Liver (tissue), 9 donors: ENCODE results near the gene ACTL8. TPM values are rescaled to one million over a fixed set of nuclear protein-coding genes. Genes with fewer than 3 reads are reported as not detected.

Source experiments
- DNase-seq: peaks from one replicate; pipeline ENCODE4 v3.0.0-alpha.2; 2017; ENCODE audit warnings: low spot score
- H3K27ac ChIP-seq, 2 donors: one replicate each; pipeline ENCODE4 v1.7.0; 2013; ENCODE audit warnings: inconsistent platforms in 2 of 2, low read length in 2 of 2, control low read depth in 1 of 2, low read depth in 1 of 2, mild to moderate bottlenecking in 1 of 2
- H3K27me3 ChIP-seq, 4 donors: one replicate each; pipeline versions ENCODE4 v1.6.1 to v1.7.0; 2013; ENCODE audit warnings: low read length in 3 of 4, inconsistent platforms in 1 of 4, mild to moderate bottlenecking in 1 of 4, moderate library complexity in 1 of 4; ENCODE audit not compliant: control insufficient read depth in 4 of 4, insufficient read depth in 4 of 4
- H3K36me3 ChIP-seq, 4 donors: one replicate each; pipeline versions ENCODE4 v1.6.1 to v1.7.0; 2013; ENCODE audit warnings: low read length in 3 of 4, mild to moderate bottlenecking in 3 of 4, low read depth in 1 of 4, moderate library complexity in 1 of 4; ENCODE audit not compliant: control insufficient read depth in 4 of 4, insufficient read depth in 3 of 4
- H3K4me1 ChIP-seq, 4 donors: one replicate each; pipeline versions ENCODE4 v1.6.1 to v1.7.0; 2013; ENCODE audit warnings: low read length in 3 of 4, mild to moderate bottlenecking in 3 of 4, moderate library complexity in 1 of 4; ENCODE audit not compliant: control insufficient read depth in 4 of 4, insufficient read depth in 4 of 4
- H3K4me3 ChIP-seq, 3 donors: one replicate each; pipeline versions ENCODE4 v1.6.1 to v1.7.0; 2013; ENCODE audit warnings: low read length in 3 of 3, control low read depth in 1 of 3, low read depth in 1 of 3, mild to moderate bottlenecking in 1 of 3
- H3K9ac ChIP-seq, 2 donors: one replicate each; pipeline ENCODE4 v1.7.0; 2013; ENCODE audit warnings: low read length in 2 of 2, mild to moderate bottlenecking in 2 of 2, moderate library complexity in 2 of 2, control low read depth in 1 of 2, low read depth in 1 of 2
- H3K9me3 ChIP-seq, 4 donors: one replicate each; pipeline versions ENCODE4 v1.6.1 to v1.7.0; 2013; ENCODE audit warnings: low read length in 3 of 4; ENCODE audit not compliant: control insufficient read depth in 4 of 4
- ATF3 ChIP-seq: IDR thresholded peaks from 2 replicates; pipeline ENCODE4 v1.6.1; 2016; ENCODE audit warnings: antibody characterized with exemption
- CTCF ChIP-seq: fragments of 150-350 bp; IDR thresholded peaks from 2 replicates; pipeline ENCODE4 v1.5.1; 2017; ENCODE audit warnings: improper control_type of control experiment, low read depth, low read length; ENCODE audit not compliant: missing input control
- EGR1 ChIP-seq, 2 donors: IDR thresholded peaks; 2 replicates each; pipeline ENCODE4 v1.6.1; 2016 to 2018; ENCODE audit warnings: antibody characterized with exemption in 2 of 2, low read depth in 2 of 2
- FOXA1 ChIP-seq: IDR thresholded peaks from 2 replicates; pipeline ENCODE4 v1.6.1; 2016; ENCODE audit warnings: antibody characterized with exemption
- FOXA2 ChIP-seq: IDR thresholded peaks from 2 replicates; pipeline ENCODE4 v1.6.1; 2016; ENCODE audit warnings: antibody characterized with exemption
- GABPA ChIP-seq, 2 donors: IDR thresholded peaks in 1 of 2; conservative IDR thresholded peaks in 1 of 2; 2 replicates each; pipeline ENCODE4 v1.6.1; 2016; ENCODE audit warnings: antibody characterized with exemption in 2 of 2, mild to moderate bottlenecking in 1 of 2, moderate library complexity in 1 of 2
- HNF4A ChIP-seq, 2 donors: conservative IDR thresholded peaks; 2 replicates each; pipeline ENCODE4 v1.6.1; 2016; ENCODE audit warnings: antibody characterized with exemption in 2 of 2, mild to moderate bottlenecking in 2 of 2
- HNF4G ChIP-seq: IDR thresholded peaks from 2 replicates; pipeline ENCODE4 v1.6.1; 2016; ENCODE audit warnings: antibody characterized with exemption
- JUND ChIP-seq, 2 donors: IDR thresholded peaks; 2 replicates each; pipeline ENCODE4 v1.6.1; 2016; ENCODE audit warnings: antibody characterized with exemption in 2 of 2
- MAX ChIP-seq: IDR thresholded peaks from 2 replicates; pipeline ENCODE4 v1.6.1; 2016; ENCODE audit warnings: antibody characterized with exemption
- NR2F2 ChIP-seq: IDR thresholded peaks from 2 replicates; pipeline ENCODE4 v1.6.1; 2016; ENCODE audit warnings: antibody characterized with exemption
- RAD21 ChIP-seq, 2 donors: IDR thresholded peaks; 2 replicates each; pipeline ENCODE4 v1.6.1; 2016; ENCODE audit warnings: antibody characterized with exemption in 2 of 2, mild to moderate bottlenecking in 2 of 2
- REST ChIP-seq: IDR thresholded peaks from 2 replicates; pipeline ENCODE4 v1.6.1; 2016; ENCODE audit warnings: antibody characterized with exemption, mild to moderate bottlenecking
- RXRA ChIP-seq, 2 donors: IDR thresholded peaks; 2 replicates each; pipeline ENCODE4 v1.6.1; 2017 to 2018; ENCODE audit warnings: antibody characterized with exemption in 2 of 2, mild to moderate bottlenecking in 1 of 2
- TAF1 ChIP-seq: conservative IDR thresholded peaks from 2 replicates; pipeline ENCODE4 v1.6.1; 2016; ENCODE audit warnings: antibody characterized with exemption, mild to moderate bottlenecking
- ZBTB33 ChIP-seq: IDR thresholded peaks from 2 replicates; pipeline ENCODE4 v1.6.1; 2016; ENCODE audit warnings: antibody characterized with exemption
- WGBS: extraction: QIAGEN DNeasy Blood & Tissue Kit; methylation state at CpG from one replicate; pipeline ENCODE4 v1.1.7; 2013; 5-methylcytosine and 5-hydroxymethylcytosine counted together
- polyA plus RNA-seq, 2 donors: library from polyadenylated mRNA; stranded (reverse) in 1 of 2; unstranded in 1 of 2; fragments of 200-250 nt in 1 of 2; fragments of >200 nt in 1 of 2; fragmentation: Nextera tagmentation in 1 of 2; extraction: Ambion mirVana in 1 of 2; gene quantifications; one replicate each; pipeline versions ENCODE4 v1.2.1 to v1.2.3, GENCODE V29; 2013 to 2015
- total RNA-seq, 2 donors: library from RNA; depleted of rRNA; stranded (reverse); fragments of >200 nt; gene quantifications; one replicate each; pipeline ENCODE4 v1.2.3, GENCODE V29; 2014
- donor health status: healthy.
- donor health status: healthy.
- donor health status: healthy.
- donor health status: healthy.
- donor health status: healthy.

The ACTL8 gene
- total and polyA plus RNA-seq, 4 donors, result not detected

- WGBS, result 76% methylated on average over 2 of the region's 2 CpGs
- H3K27ac ChIP-seq, result no peak overlapping the region
- no peak for DNase-seq
Measured at GRCh38 chr1:17862121-17862520, 107.0 kb downstream of the ACTL8 start.

GRCh38 chr1:17865912-17866739 lies 111.0 kb downstream of the ACTL8 start:
- Histone ChIP-seq H3K27me3 (no peaks in the 10 kb centered on the region), H3K9ac (no peak overlapping the region), H3K36me3 (no peaks in the 10 kb centered on the region), H3K4me1 (no peaks in the 10 kb centered on the region), H3K9me3 (no peaks in the 10 kb centered on the region), H3K4me3 (no peak overlapping the region), H3K27ac (no peak overlapping the region)
- WGBS, result 77% methylated on average over 9 of the region's 9 CpGs
- no peak for TF ChIP-seq ATF3
- TF ChIP-seq REST, result no peak
- no peak for TF ChIP-seq NR2F2
- TF ChIP-seq EGR1 (IDR thresholded peaks at IDR 0.05; ENCODE audit: low read depth in 2 of 2), result no peak
- TF ChIP-seq CTCF, result no peak
- no peak for TF ChIP-seq TAF1
- TF ChIP-seq HNF4A (conservative IDR thresholded peaks at IDR 0.05), result no peak
- no peak for TF ChIP-seq ZBTB33
- no peak for TF ChIP-seq FOXA1
- TF ChIP-seq HNF4G, result no peak
- no peak for TF ChIP-seq RAD21 (IDR thresholded peaks at IDR 0.05)
- TF ChIP-seq JUND (IDR thresholded peaks at IDR 0.05), result no peak
- no peak for TF ChIP-seq MAX
- DNase-seq, result no peak

More at GRCh38 chr1:17862121-17862520, 107.0 kb downstream of the ACTL8 start:
- Histone ChIP-seq H3K9me3 (no peaks in the 10 kb centered on the region), H3K36me3 (no peaks in the 10 kb centered on the region), H3K4me1 (no peaks in the 10 kb centered on the region), H3K27me3 (peaks cover 0 to 4% (median under 1%) of the 10 kb centered on the region in 4 donors), H3K9ac (no peak overlapping the region), H3K4me3 (no peak overlapping the region)
- TF ChIP-seq EGR1 (IDR thresholded peaks at IDR 0.05; ENCODE audit: low read depth in 2 of 2) (no peak), FOXA2 (no peak), RXRA (IDR thresholded peaks at IDR 0.05) (no peak), GABPA (IDR thresholded peaks at IDR 0.05 in 1 of 2, conservative IDR thresholded peaks at IDR 0.05 in 1 of 2) (no peak), RAD21 (IDR thresholded peaks at IDR 0.05) (no peak)
